Activated T-cell treated with anti-CD3 and anti-CD28 coated beads, Interleukin-2, amount 50 U/mL, for 72 hours (primary cell): Measurements from ENCODE around the gene ORMDL3. TPM values are rescaled to one million over a fixed set of nuclear protein-coding genes. Genes with fewer than 3 reads are reported as not detected.

Source experiments
- ATAC-seq, 2 donors: fragments of 150-1000 bp; cut with Tn5 transposase; replicated peaks in 1 of 2; 2 replicates each; pipeline ENCODE4 v1.10.0; 2021; ENCODE audit warnings: moderate library complexity in 2 of 2, mild to moderate bottlenecking in 1 of 2
- DNase-seq, 2 donors: peaks; one replicate each; pipeline ENCODE4 v3.0.0; 2021 to 2022; ENCODE audit warnings: mixed read lengths in 1 of 2
- H3K27ac Mint-ChIP-seq: one replicate; pipeline ENCODE4 v1.8.0; 2022; ENCODE audit warnings: mild to moderate bottlenecking, moderate library complexity, mixed read lengths
- H3K27me3 Mint-ChIP-seq: one replicate; pipeline ENCODE4 v1.8.0; 2022; ENCODE audit warnings: low read depth, mixed read lengths
- H3K36me3 Mint-ChIP-seq, 2 donors: one replicate each; pipeline ENCODE4 v1.8.0; 2022; ENCODE audit warnings: mixed read lengths in 2 of 2, mild to moderate bottlenecking in 1 of 2; ENCODE audit not compliant: insufficient read depth in 2 of 2
- H3K4me1 Mint-ChIP-seq: one replicate; pipeline ENCODE4 v1.8.0; 2022; ENCODE audit warnings: low read depth, mixed read lengths
- H3K4me3 Mint-ChIP-seq, 2 donors: one replicate each; pipeline ENCODE4 v1.8.0; 2022; ENCODE audit warnings: mild to moderate bottlenecking in 2 of 2, mixed read lengths in 2 of 2, moderate library complexity in 2 of 2
- H3K9me3 Mint-ChIP-seq, 2 donors: one replicate each; pipeline ENCODE4 v1.8.0; 2022; ENCODE audit warnings: mixed read lengths in 2 of 2
- total RNA-seq, 2 donors: library from RNA; stranded (reverse); gene quantifications; one replicate each; pipeline ENCODE4 v1.2.3, GENCODE V29; 2022

The ORMDL3 gene
- total RNA-seq, 2 donors from 2014 or later = 104 to 114 TPM

GRCh38 chr17:39926588-39927100, 757 bp downstream of the ORMDL3 start:
- H3K9me3 Mint-ChIP-seq = no peaks in the 10 kb centered on the region

GRCh38 chr17:39926135-39926587, 1.2 kb downstream of the ORMDL3 start:
- peaks cover 64% of the 10 kb centered on the region for H3K4me1 Mint-ChIP-seq
- no peaks in the 10 kb centered on the region for H3K27me3 Mint-ChIP-seq
- peak in 1 of 2 donors; percentile 55 for ATAC-seq
- peak overlapping the region; percentile 90 to 99 for H3K4me3 Mint-ChIP-seq
- H3K9me3 Mint-ChIP-seq = no peaks in the 10 kb centered on the region
- H3K27ac Mint-ChIP-seq = peak overlapping the region; percentile 82
- DNase-seq = no peak
- peaks cover 6 to 11% of the 10 kb centered on the region in 2 donors for H3K36me3 Mint-ChIP-seq

More at GRCh38 chr17:39926588-39927100, 757 bp downstream of the ORMDL3 start:
- Mint-ChIP-seq H3K36me3 (peaks cover 6 to 10% of the 10 kb centered on the region in 2 donors), H3K4me3 (peak overlapping the region; percentile 90 to 99), H3K27me3 (no peaks in the 10 kb centered on the region), H3K4me1 (peaks cover 60% of the 10 kb centered on the region), H3K27ac (peak overlapping the region; percentile 82)
- DNase-seq (peak; percentile 65 to 74), ATAC-seq (peak; percentile 63 to 70)

- Mint-ChIP-seq H3K4me1 (peaks cover 71% of the 10 kb centered on the region), H3K27ac (peak overlapping the region; percentile 82), H3K4me3 (peak overlapping the region; percentile 90 to 99), H3K36me3 (peaks cover 6 to 11% of the 10 kb centered on the region in 2 donors), H3K9me3 (no peaks in the 10 kb centered on the region), H3K27me3 (no peaks in the 10 kb centered on the region)
- DNase-seq (no peak), ATAC-seq (no peak)
Measured at GRCh38 chr17:39925282-39926134, 1.9 kb downstream of the ORMDL3 start.

GRCh38 chr17:39924691-39925055, 2.7 kb downstream of the ORMDL3 start:
- DNase-seq = no peak
- H3K4me1 Mint-ChIP-seq = peaks cover 77% of the 10 kb centered on the region
- ATAC-seq = no peak
- peak overlapping the region; percentile 82 for H3K27ac Mint-ChIP-seq
- peaks cover 6 to 15% of the 10 kb centered on the region in 2 donors for H3K36me3 Mint-ChIP-seq
- H3K4me3 Mint-ChIP-seq = peak overlapping the region; percentile 90 to 99
- no peaks in the 10 kb centered on the region for H3K27me3 Mint-ChIP-seq
- no peaks in the 10 kb centered on the region for H3K9me3 Mint-ChIP-seq

- Mint-ChIP-seq H3K9me3 (no peaks in the 10 kb centered on the region), H3K4me3 (peak overlapping the region; percentile 90 to 99), H3K27ac (peak overlapping the region; percentile 82), H3K36me3 (peaks cover 9 to 18% of the 10 kb centered on the region in 2 donors), H3K4me1 (peaks cover 82% of the 10 kb centered on the region), H3K27me3 (no peaks in the 10 kb centered on the region)
- ATAC-seq (no peak), DNase-seq (no peak)
Measured at GRCh38 chr17:39923836-39924690, 3.3 kb downstream of the ORMDL3 start.

- Mint-ChIP-seq H3K4me3 (peak overlapping the region in 1 of 2 donors; percentile 17), H3K27me3 (no peaks in the 10 kb centered on the region), H3K36me3 (peaks cover 11 to 23% of the 10 kb centered on the region in 2 donors), H3K9me3 (no peaks in the 10 kb centered on the region), H3K27ac (no peak overlapping the region), H3K4me1 (peaks cover 85% of the 10 kb centered on the region)
- no peak for DNase-seq
- ATAC-seq = no peak
Measured at GRCh38 chr17:39923230-39923629, 4.2 kb downstream of the ORMDL3 start.

GRCh38 chr17:39922006-39922405, 5.4 kb downstream of the ORMDL3 start:
- H3K9me3 Mint-ChIP-seq = no peaks in the 10 kb centered on the region
- ATAC-seq = no peak
- peaks cover 9 to 25% of the 10 kb centered on the region in 2 donors for H3K36me3 Mint-ChIP-seq
- DNase-seq = no peak
- H3K4me1 Mint-ChIP-seq = peaks cover 85% of the 10 kb centered on the region
- no peaks in the 10 kb centered on the region for H3K27me3 Mint-ChIP-seq
- peak overlapping the region; percentile 61 to 76 for H3K4me3 Mint-ChIP-seq
- H3K27ac Mint-ChIP-seq = peak overlapping the region; percentile 95

GRCh38 chr17:39921323-39921722, 6.1 kb downstream of the ORMDL3 start:
- Mint-ChIP-seq H3K4me3 (peak overlapping the region; percentile 61 to 76), H3K27ac (peak overlapping the region; percentile 95), H3K9me3 (no peaks in the 10 kb centered on the region), H3K36me3 (peaks cover 9 to 28% of the 10 kb centered on the region in 2 donors), H3K4me1 (peaks cover 91% of the 10 kb centered on the region), H3K27me3 (no peaks in the 10 kb centered on the region)
- peak; percentile 41 to 61 for DNase-seq
- ATAC-seq = peak; percentile 74 to 81

- peak overlapping the region; percentile 61 to 76 for H3K4me3 Mint-ChIP-seq
- H3K4me1 Mint-ChIP-seq = peaks cover 88% of the 10 kb centered on the region
- H3K36me3 Mint-ChIP-seq = peaks cover 9 to 28% of the 10 kb centered on the region in 2 donors
- peak; percentile 61 to 69 for ATAC-seq
- H3K27ac Mint-ChIP-seq = peak overlapping the region; percentile 95
- H3K27me3 Mint-ChIP-seq = no peaks in the 10 kb centered on the region
- peak; percentile 48 to 69 for DNase-seq
- no peaks in the 10 kb centered on the region for H3K9me3 Mint-ChIP-seq
Measured at GRCh38 chr17:39920218-39921210, 6.9 kb downstream of the ORMDL3 start.

GRCh38 chr17:39919087-39919683, 8.2 kb downstream of the ORMDL3 start:
- Mint-ChIP-seq H3K9me3 (no peaks in the 10 kb centered on the region), H3K27ac (no peak overlapping the region), H3K27me3 (no peaks in the 10 kb centered on the region), H3K36me3 (peaks cover 9 to 28% of the 10 kb centered on the region in 2 donors), H3K4me3 (no peak overlapping the region), H3K4me1 (peaks cover 81% of the 10 kb centered on the region)
- DNase-seq (no peak), ATAC-seq (no peak)

- peak overlapping the region; percentile 2 for H3K27ac Mint-ChIP-seq
- H3K4me1 Mint-ChIP-seq = peaks cover 60% of the 10 kb centered on the region
- DNase-seq = no peak
- H3K27me3 Mint-ChIP-seq = no peaks in the 10 kb centered on the region
- ATAC-seq = no peak
- peaks cover 8 to 32% of the 10 kb centered on the region in 2 donors for H3K36me3 Mint-ChIP-seq
- H3K4me3 Mint-ChIP-seq = no peak overlapping the region
- H3K9me3 Mint-ChIP-seq = no peaks in the 10 kb centered on the region
Measured at GRCh38 chr17:39916918-39917317, 10.5 kb downstream of the ORMDL3 start.
